SK-N-SH treated with all-trans-retinoic acid at 6 μM for 48 hours (cell line): ENCODE measurements around the gene GAS2.

Experiments
- ESRRG ChIP-seq: fragments of 250-450 bp; sonication (Bioruptor Pico); IDR thresholded peaks from 2 replicates; pipeline ENCODE4 v1.6.1; 2021; ENCODE audit warnings: mild to moderate bottlenecking
- ISL1 ChIP-seq: fragments of 250-450 bp; sonication (Bioruptor Pico); IDR thresholded peaks from 2 replicates; pipeline ENCODE4 v2.1.2; 2022; ENCODE audit warnings: mild to moderate bottlenecking, moderate library complexity
- PATZ1 ChIP-seq: fragments of 250-450 bp; sonication (Bioruptor Pico); IDR thresholded peaks from 2 replicates; pipeline ENCODE4 v1.8.0; 2020; ENCODE audit warnings: mild to moderate bottlenecking, moderate library complexity, borderline replicate concordance
- RARB ChIP-seq: fragments of 250-450 bp; sonication (Bioruptor Pico); IDR thresholded peaks from 2 replicates; pipeline ENCODE4 v1.8.0; 2021; ENCODE audit warnings: mild to moderate bottlenecking, moderate library complexity
- SNAI2 ChIP-seq: fragments of 250-450 bp; sonication (Bioruptor Pico); IDR thresholded peaks from 2 replicates; pipeline ENCODE4 v1.5.0; 2020; ENCODE audit warnings: mild to moderate bottlenecking, moderate library complexity
- ZFP30 ChIP-seq: fragments of 450-650 bp; formaldehyde crosslinking; IDR thresholded peaks from 2 replicates; pipeline ENCODE4 v1.5.0; 2022; ENCODE audit warnings: mild to moderate bottlenecking, moderate library complexity
- ZNF70 ChIP-seq: fragments of 450-650 bp; formaldehyde crosslinking; IDR thresholded peaks from 2 replicates; pipeline ENCODE4 v1.5.0; 2020; ENCODE audit warnings: mild to moderate bottlenecking, moderate library complexity
- TF ChIP-seq, protein P1 (sequence below): fragments of 250-450 bp; sonication (Bioruptor Pico); IDR thresholded peaks from 2 replicates; pipeline ENCODE4 v1.8.0; 2021; ENCODE audit warnings: low read depth, mild to moderate bottlenecking, moderate library complexity, borderline replicate concordance

DNA sequence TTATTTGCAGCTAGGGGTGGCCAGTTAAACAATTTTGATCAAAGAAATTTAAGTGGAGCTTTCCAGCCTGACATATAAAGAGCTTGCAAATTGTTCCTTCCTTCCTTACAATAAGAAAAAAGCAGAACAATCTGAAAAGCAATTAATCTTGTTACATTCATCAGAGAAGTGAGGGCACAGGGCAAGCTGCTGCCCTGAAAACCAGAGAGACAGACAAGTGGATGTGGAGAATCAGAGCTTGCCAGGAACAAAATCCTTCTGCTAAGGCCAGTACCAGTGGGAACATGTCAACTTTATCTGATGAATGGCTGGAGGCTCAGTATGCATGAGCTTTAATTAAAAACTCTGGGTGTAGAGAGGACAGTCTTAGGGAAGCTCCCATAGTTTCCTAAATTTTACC, 185.1 kb downstream of the GAS2 start:
- TF ChIP-seq ZFP30 (CRISPR knock-in tag) = no peak
- TF ChIP-seq PATZ1 = no peak
- TF ChIP-seq ESRRG = no peak
- TF ChIP-seq RARB = no peak
- TF ChIP-seq ZNF70 (CRISPR knock-in tag) = no peak
- TF ChIP-seq ISL1 (CRISPR knock-in tag) = no peak
- no peak for TF ChIP-seq SNAI2 (CRISPR knock-in tag)
- TF ChIP-seq, protein P1, sequence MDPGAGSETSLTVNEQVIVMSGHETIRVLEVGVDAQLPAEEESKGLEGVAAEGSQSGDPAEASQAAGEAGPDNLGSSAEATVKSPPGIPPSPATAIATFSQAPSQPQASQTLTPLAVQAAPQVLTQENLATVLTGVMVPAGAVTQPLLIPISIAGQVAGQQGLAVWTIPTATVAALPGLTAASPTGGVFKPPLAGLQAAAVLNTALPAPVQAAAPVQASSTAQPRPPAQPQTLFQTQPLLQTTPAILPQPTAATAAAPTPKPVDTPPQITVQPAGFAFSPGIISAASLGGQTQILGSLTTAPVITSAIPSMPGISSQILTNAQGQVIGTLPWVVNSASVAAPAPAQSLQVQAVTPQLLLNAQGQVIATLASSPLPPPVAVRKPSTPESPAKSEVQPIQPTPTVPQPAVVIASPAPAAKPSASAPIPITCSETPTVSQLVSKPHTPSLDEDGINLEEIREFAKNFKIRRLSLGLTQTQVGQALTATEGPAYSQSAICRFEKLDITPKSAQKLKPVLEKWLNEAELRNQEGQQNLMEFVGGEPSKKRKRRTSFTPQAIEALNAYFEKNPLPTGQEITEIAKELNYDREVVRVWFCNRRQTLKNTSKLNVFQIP (CRISPR knock-in tag) = no peak
